Testis (tissue), 3 donors: Measurements from ENCODE around the gene PRR5. TPM values are rescaled to one million over a fixed set of nuclear protein-coding genes. Genes with fewer than 3 reads are reported as not detected.

Experiments
- DNase-seq: peaks from one replicate; pipeline ENCODE4 v3.0.0-alpha.2; 2019
- H3K27ac ChIP-seq, 2 donors: fragments of 200-600 bp; sonication (generic); one replicate each; pipeline ENCODE4 v1.5.1; 2019
- H3K27me3 ChIP-seq: fragments of 200-600 bp; sonication (generic); one replicate; pipeline ENCODE4 v1.5.1; 2019
- H3K36me3 ChIP-seq: fragments of 200-600 bp; sonication (generic); one replicate; pipeline ENCODE4 v1.5.1; 2017; ENCODE audit warnings: low read depth; ENCODE audit errors: missing control alignments
- H3K4me1 ChIP-seq: fragments of 200-600 bp; sonication (generic); one replicate; pipeline ENCODE4 v1.5.1; 2019
- H3K4me3 ChIP-seq, 2 donors: fragments of 200-600 bp; sonication (generic); one replicate each; pipeline ENCODE4 v1.5.1; 2017 to 2019
- H3K9me3 ChIP-seq: fragments of 200-600 bp; sonication (generic); one replicate; pipeline ENCODE4 v1.5.1; 2017
- CTCF ChIP-seq, 3 experiments: fragments of 450-650 bp in 2 of 3; fragments of 200-600 bp in 1 of 3; sonication (generic) in 1 of 3; IDR thresholded peaks; one replicate each; pipeline ENCODE4 v1.5.1; 2016 to 2019; ENCODE audit warnings: antibody characterized with exemption in 3 of 3, mild to moderate bottlenecking in 2 of 3, moderate library complexity in 1 of 3
- POLR2A ChIP-seq: fragments of 450-650 bp; IDR thresholded peaks from one replicate; pipeline ENCODE4 v1.6.1; 2017; ENCODE audit warnings: antibody characterized with exemption, mild to moderate bottlenecking, moderate library complexity
- WGBS, 2 donors: methylation state at CpG; one replicate each; pipeline ENCODE4 v1.1.5; 2018; 5-methylcytosine and 5-hydroxymethylcytosine counted together
- intact Hi-C: fragments of 100-400 bp; cut with DNase I; formaldehyde crosslinking; loops from one replicate; pipeline ENCODE4 v1.15.1; 2023; ENCODE audit warnings: low total_unique reads
- polyA plus RNA-seq: library from polyadenylated mRNA; stranded (reverse); fragments of 350-450 nt; fragmentation: Illumina TruSeq; extraction: RNeasy Lipid Tissue Mini Kit (QIAGEN cat#74804); gene quantifications from one replicate; pipeline ENCODE4 v1.2.3, GENCODE V29; 2014; ENCODE audit warnings: low read depth, low replicate concordance; ENCODE audit not compliant: insufficient read depth
- total RNA-seq, 2 donors: library from RNA; depleted of rRNA; stranded (reverse); fragments of >200 nt; gene quantifications; one replicate each; pipeline ENCODE4 v1.2.3, GENCODE V29; 2016

PRR5 gene
- total and polyA plus RNA-seq, 3 donors from 2014 or later = 20.2 to 50.4 (median 38.4) TPM

- no peaks in the 10 kb centered on the region for H3K9me3 ChIP-seq
- no peak for TF ChIP-seq CTCF (IDR thresholded peaks at IDR 0.05)
- TF ChIP-seq POLR2A = no peak
- no peak overlapping the region for H3K4me3 ChIP-seq
- intact Hi-C loops = no loop called here
- H3K27me3 ChIP-seq = no peaks in the 10 kb centered on the region
- H3K27ac ChIP-seq = no peak overlapping the region
- DNase-seq = no peak
- WGBS, 2 donors = 67% methylated on average over 12 to 14 of the region's 14 CpGs
- H3K36me3 ChIP-seq = no peaks in the 10 kb centered on the region
- H3K4me1 ChIP-seq = no peaks in the 10 kb centered on the region
Observed at GRCh38 chr22:44783581-44783980, 81.6 kb downstream of the PRR5 start.

DNA sequence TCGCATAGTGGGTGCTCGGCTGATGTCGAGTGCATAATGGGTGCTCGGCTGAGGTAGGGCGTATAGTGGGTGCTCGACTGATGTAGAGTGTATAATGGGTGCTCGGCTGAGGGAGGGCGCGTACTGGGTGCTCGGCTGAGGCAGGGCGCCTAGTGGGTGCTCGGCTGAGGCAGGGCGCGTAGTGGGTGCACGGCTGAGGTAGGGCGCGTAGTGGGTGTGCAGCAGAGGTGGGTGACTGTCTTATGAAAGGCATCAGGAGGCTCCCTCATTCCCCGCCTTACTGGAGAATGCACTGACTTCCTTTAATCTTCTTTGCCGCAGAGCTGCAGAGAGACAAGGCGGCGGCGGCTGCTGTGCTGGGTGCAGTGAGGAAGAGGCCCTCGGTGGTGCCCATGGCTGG lies 84.1 kb downstream of the PRR5 start:
- no peaks in the 10 kb centered on the region for H3K36me3 ChIP-seq
- no peak for DNase-seq
- no peaks in the 10 kb centered on the region for H3K4me1 ChIP-seq
- no peak overlapping the region for H3K4me3 ChIP-seq
- no peak overlapping the region for H3K27ac ChIP-seq
- H3K27me3 ChIP-seq = no peaks in the 10 kb centered on the region
- WGBS, 2 donors = 85 to 93% methylated on average over 23 of the region's 23 CpGs
- H3K9me3 ChIP-seq = no peaks in the 10 kb centered on the region
- TF ChIP-seq POLR2A (no peak), CTCF (IDR thresholded peaks at IDR 0.05) (no peak)
- intact Hi-C loops = no loop called here

- Histone ChIP-seq H3K9me3 (no peaks in the 10 kb centered on the region), H3K36me3 (no peaks in the 10 kb centered on the region), H3K27ac (no peak overlapping the region), H3K27me3 (no peaks in the 10 kb centered on the region), H3K4me1 (no peaks in the 10 kb centered on the region), H3K4me3 (no peak overlapping the region)
- DNase-seq = no peak
- TF ChIP-seq CTCF (IDR thresholded peaks at IDR 0.05) (no peak), POLR2A (no peak)
- intact Hi-C loops = no loop called here
- WGBS, 2 donors = 88 to 95% methylated on average over 5 to 7 of the region's 7 CpGs
Observed at GRCh38 chr22:44786610-44787009, 84.6 kb downstream of the PRR5 start.

Other genes starting within 250 kb of the PRR5 start
- gene RTL6, start 204.0 kb upstream of the PRR5 start, total RNA-seq = 10 to 100 TPM; 34.9 to 37.7 TPM
- gene RTL6, start 204.0 kb upstream of the PRR5 start, polyA plus RNA-seq = 33.7 TPM
- 10 to 100 TPM in 1 of 2 donors, 1 to 10 TPM in 1; 9.5 to 15.0 TPM for gene ARHGAP8, start 50.4 kb downstream of the PRR5 start, total RNA-seq
- gene ARHGAP8, start 50.4 kb downstream of the PRR5 start, polyA plus RNA-seq = 9.7 TPM